ENCODE measurements around the gene FBXO15.

FBXO15 gene

GRCh38 chr18:74154716-74155115, 7.1 kb upstream of the FBXO15 start:
- H3K4me3 ChIP-seq (ENCODE audit: low read length) = no peak overlapping the region
- no peak for DNase-seq (ENCODE audit: low read depth)
- no peak for TF ChIP-seq CTCF (conservative IDR thresholded peaks at IDR 0.05; ENCODE audit: low read depth, low read length)

GRCh38 chr18:74153793-74154192, 6.2 kb upstream of the FBXO15 start:
- no peak overlapping the region for H3K4me3 ChIP-seq (ENCODE audit: low read length)
- TF ChIP-seq CTCF (conservative IDR thresholded peaks at IDR 0.05; ENCODE audit: low read depth, low read length) = no peak
- no peak for DNase-seq (ENCODE audit: low read depth)

GRCh38 chr18:74153377-74153776, 5.7 kb upstream of the FBXO15 start:
- no peak for TF ChIP-seq CTCF (conservative IDR thresholded peaks at IDR 0.05; ENCODE audit: low read depth, low read length)
- DNase-seq (ENCODE audit: low read depth) = no peak
- H3K4me3 ChIP-seq (ENCODE audit: low read length) = no peak overlapping the region

GRCh38 chr18:74152857-74153256, 5.2 kb upstream of the FBXO15 start:
- no peak overlapping the region for H3K4me3 ChIP-seq (ENCODE audit: low read length)
- TF ChIP-seq CTCF (conservative IDR thresholded peaks at IDR 0.05; ENCODE audit: low read depth, low read length) = peak; percentile 32
- no peak for DNase-seq (ENCODE audit: low read depth)

GRCh38 chr18:74152270-74152669, 4.6 kb upstream of the FBXO15 start:
- DNase-seq (ENCODE audit: low read depth) = no peak
- no peak overlapping the region for H3K4me3 ChIP-seq (ENCODE audit: low read length)
- TF ChIP-seq CTCF (conservative IDR thresholded peaks at IDR 0.05; ENCODE audit: low read depth, low read length) = no peak

- no peak for DNase-seq (ENCODE audit: low read depth)
- no peak for TF ChIP-seq CTCF (conservative IDR thresholded peaks at IDR 0.05; ENCODE audit: low read depth, low read length)
- peak overlapping the region; percentile 22 for H3K4me3 ChIP-seq (ENCODE audit: low read length)
Observed at GRCh38 chr18:74149878-74150277, 2.2 kb upstream of the FBXO15 start.

- no peak for DNase-seq (ENCODE audit: low read depth)
- peak overlapping the region; percentile 100 for H3K4me3 ChIP-seq (ENCODE audit: low read length)
- TF ChIP-seq CTCF (conservative IDR thresholded peaks at IDR 0.05; ENCODE audit: low read depth, low read length) = no peak
Observed at GRCh38 chr18:74148543-74149070, 973 bp upstream of the FBXO15 start.

Data from retinal pigment epithelial cell (primary cell).